Measurements from ENCODE around the gene ATP1B2. TPM values are rescaled to one million over a fixed set of nuclear protein-coding genes. Genes with fewer than 3 reads are reported as not detected.

The ATP1B2 gene
- total and polyA plus RNA-seq, 9 of the 15 experiments (the other 6 are each of a cell fraction or from before 2014, with no cell fraction given): 0.23 to 6.0 (median 0.99) TPM

DNA sequence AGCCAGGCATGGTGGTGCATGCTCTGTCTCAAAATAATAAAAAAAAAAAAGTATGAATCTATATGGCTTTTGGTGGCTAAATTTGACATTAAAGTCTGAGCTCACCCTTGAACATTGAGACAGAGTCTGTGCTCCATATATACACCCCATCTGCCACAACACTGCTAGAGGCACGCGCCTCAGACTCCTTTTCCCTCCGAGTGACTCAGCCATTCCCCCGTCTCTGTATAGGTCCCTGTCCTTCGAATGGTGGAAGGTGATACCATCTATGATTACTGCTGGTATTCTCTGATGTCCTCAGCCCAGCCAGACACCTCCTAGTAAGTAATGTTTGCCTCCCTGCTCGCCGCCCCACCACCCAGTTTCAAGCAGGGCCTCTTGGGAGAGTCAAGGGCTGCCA is 49.8 kb downstream of the ATP1B2 start:
- 2% methylated on average over 5 of the region's 7 CpGs for WGBS (ENCODE audit: insufficient coverage, low coverage, missing lambda C conversion rate)
- POLR2A ChIA-PET: interaction anchor here (0.5 to 7.6 kb wide), 2 partner anchors 12 to 231 kb away, joined by 3 to 67 read pairs; partner anchors contain the start of genes CNTROB, TP53, TRAPPC1 and WRAP53
- DNase-seq (ENCODE audit: extremely low read depth in 1 of 4, low spot score in 3 of 4): peak; percentile 30 to 59 (median 40)
- TF ChIP-seq JUND (IDR thresholded peaks at IDR 0.05; ENCODE audit: borderline replicate concordance, low read depth, low read length) (peak; percentile 74), JUND (tag; IDR thresholded peaks at IDR 0.05; ENCODE audit: borderline replicate concordance, low read depth, low read length) (peak; percentile 57; the same call in 1 of the 3 replicates), MAFK (IDR thresholded peaks at IDR 0.05; ENCODE audit: low read length) (peak; percentile 28; the same call in 1 of the 2 replicates), CTBP1 (IDR thresholded peaks at IDR 0.05; ENCODE audit: borderline replicate concordance) (no peak), L3MBTL2 (IDR thresholded peaks at IDR 0.05) (peak; percentile 95), BHLHE40 (IDR thresholded peaks at IDR 0.05; ENCODE audit: low read length) (peak; percentile 36; the same call in 1 of the 2 replicates), MAFF (IDR thresholded peaks at IDR 0.05; ENCODE audit: low read length) (peak; percentile 48; the same call in 1 of the 2 replicates), MYC (IDR thresholded peaks at IDR 0.05; ENCODE audit: low read depth, low read length) (peak; percentile 36; the same call in 1 of the 2 replicates), MYC (CRISPR knock-in tag; IDR thresholded peaks at IDR 0.05; ENCODE audit: borderline replicate concordance, low read depth) (no peak), NFE2 (IDR thresholded peaks at IDR 0.05; ENCODE audit: low read depth) (peak; percentile 87), ZNF316 (IDR thresholded peaks at IDR 0.05) (peak; percentile 57; the same call in 1 of the 2 replicates), JUN (IDR thresholded peaks at IDR 0.05; ENCODE audit: borderline replicate concordance, low read depth, low read length) (0 out of 2 replicates have a peak, but pooled peaks have one; percentile 47), JUN (CRISPR knock-in tag; IDR thresholded peaks at IDR 0.05; ENCODE audit: borderline replicate concordance) (no peak), MAFG (tag; conservative IDR thresholded peaks at IDR 0.05) (peak; percentile 55; the same call in 1 of the 2 replicates), RCOR1 (IDR thresholded peaks at IDR 0.05; ENCODE audit: borderline replicate concordance in 1 of 2, low read depth in 2 of 2, low read length in 2 of 2) (0 out of 4 replicates have a peak, but pooled peaks of 1 of the 2 experiments have one; percentile 18)
- TF ChIP-seq, protein P1, sequence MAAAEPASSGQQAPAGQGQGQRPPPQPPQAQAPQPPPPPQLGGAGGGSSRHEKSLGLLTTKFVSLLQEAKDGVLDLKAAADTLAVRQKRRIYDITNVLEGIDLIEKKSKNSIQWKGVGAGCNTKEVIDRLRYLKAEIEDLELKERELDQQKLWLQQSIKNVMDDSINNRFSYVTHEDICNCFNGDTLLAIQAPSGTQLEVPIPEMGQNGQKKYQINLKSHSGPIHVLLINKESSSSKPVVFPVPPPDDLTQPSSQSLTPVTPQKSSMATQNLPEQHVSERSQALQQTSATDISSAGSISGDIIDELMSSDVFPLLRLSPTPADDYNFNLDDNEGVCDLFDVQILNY (CRISPR knock-in tag; IDR thresholded peaks at IDR 0.05): no peak
- TF ChIP-seq, protein P2, sequence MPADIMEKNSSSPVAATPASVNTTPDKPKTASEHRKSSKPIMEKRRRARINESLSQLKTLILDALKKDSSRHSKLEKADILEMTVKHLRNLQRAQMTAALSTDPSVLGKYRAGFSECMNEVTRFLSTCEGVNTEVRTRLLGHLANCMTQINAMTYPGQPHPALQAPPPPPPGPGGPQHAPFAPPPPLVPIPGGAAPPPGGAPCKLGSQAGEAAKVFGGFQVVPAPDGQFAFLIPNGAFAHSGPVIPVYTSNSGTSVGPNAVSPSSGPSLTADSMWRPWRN (IDR thresholded peaks at IDR 0.05; ENCODE audit: low read depth): 0 out of 2 replicates have a peak, but pooled peaks have one; percentile 25
- TF ChIP-seq, protein P3, sequence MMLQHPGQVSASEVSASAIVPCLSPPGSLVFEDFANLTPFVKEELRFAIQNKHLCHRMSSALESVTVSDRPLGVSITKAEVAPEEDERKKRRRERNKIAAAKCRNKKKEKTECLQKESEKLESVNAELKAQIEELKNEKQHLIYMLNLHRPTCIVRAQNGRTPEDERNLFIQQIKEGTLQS (IDR thresholded peaks at IDR 0.05): peak; percentile 42; the same call in 1 of the 2 replicates
- TF ChIP-seq, protein P3 (CRISPR knock-in tag; conservative IDR thresholded peaks at IDR 0.05): no peak
- TF ChIP-seq, protein P4, sequence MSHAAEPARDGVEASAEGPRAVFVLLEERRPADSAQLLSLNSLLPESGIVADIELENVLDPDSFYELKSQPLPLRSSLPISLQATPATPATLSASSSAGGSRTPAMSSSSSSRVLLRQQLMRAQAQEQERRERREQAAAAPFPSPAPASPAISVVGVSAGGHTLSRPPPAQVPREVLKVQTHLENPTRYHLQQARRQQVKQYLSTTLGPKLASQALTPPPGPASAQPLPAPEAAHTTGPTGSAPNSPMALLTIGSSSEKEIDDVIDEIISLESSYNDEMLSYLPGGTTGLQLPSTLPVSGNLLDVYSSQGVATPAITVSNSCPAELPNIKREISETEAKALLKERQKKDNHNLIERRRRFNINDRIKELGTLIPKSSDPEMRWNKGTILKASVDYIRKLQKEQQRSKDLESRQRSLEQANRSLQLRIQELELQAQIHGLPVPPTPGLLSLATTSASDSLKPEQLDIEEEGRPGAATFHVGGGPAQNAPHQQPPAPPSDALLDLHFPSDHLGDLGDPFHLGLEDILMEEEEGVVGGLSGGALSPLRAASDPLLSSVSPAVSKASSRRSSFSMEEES (CRISPR knock-in tag; IDR thresholded peaks at IDR 0.05): no peak

More for the DNA sequence above, 49.8 kb downstream of the ATP1B2 start:
- Histone ChIP-seq H3K9ac (ENCODE audit: insufficient read depth in 1 of 2, low read depth in 2 of 2, low read length in 2 of 2) (peak overlapping the region in 1 of 2 experiments; percentile 2; a peak in 1 of 4 replicates), H3K27me3 (ENCODE audit: control insufficient read depth in 2 of 2, insufficient read depth in 2 of 2, low read length in 2 of 2) (peaks cover under 1% of the 10 kb centered on the region in 2 experiments; a peak in 1 of 5 replicates), H3K4me1 (replicated peaks in 1 of 2; ENCODE audit: control insufficient read depth in 2 of 2, insufficient read depth in 2 of 2, low read length in 2 of 2) (peaks cover 5 to 21% of the 10 kb centered on the region in 2 experiments; a peak in 3 of 5 replicates), H3K4me3 (no peak overlapping the region), H3K9me1 (ENCODE audit: control insufficient read depth, insufficient read depth, low read length) (no peaks in the 10 kb centered on the region), H2AFZ (ENCODE audit: low read depth, low read length) (no peak overlapping the region), H3K4me2 (ENCODE audit: insufficient read depth, low read length) (no peak overlapping the region), H4K20me1 (replicated peaks; ENCODE audit: control insufficient read depth, insufficient read depth, low read length) (no peaks in the 10 kb centered on the region), H3K27ac (ENCODE audit: extremely low read depth, low read depth, low read length) (no peak overlapping the region; the same call in 2 of the 3 replicates), H3K36me3 (ENCODE audit: control insufficient read depth, insufficient read depth, low read length) (peaks cover 9% of the 10 kb centered on the region; the same call in 1 of the 3 replicates), H3K79me2 (ENCODE audit: control insufficient read depth, insufficient read depth, low read length) (no peaks in the 10 kb centered on the region), H3K9me3 (replicated peaks; ENCODE audit: control insufficient read depth, insufficient read depth, low read depth, low read length) (no peaks in the 10 kb centered on the region)
- CTCF ChIA-PET (ENCODE audit: low intra/inter-chr PET ratio): no interaction called here
- intact Hi-C loops (cut with micrococcal nuclease): no loop called here
- BruUV-seq (replicated peaks): no TSS peak
- peak; percentile 49 for FAIRE-seq
- ATAC-seq: peak; percentile 82
- in situ Hi-C loops (cut with MboI): no loop called here
